ENCODE results near the gene CNPY4.
A peak's percentile ranks its signal among the peaks of the same experiment; 100 is the strongest.

CNPY4 gene, protein sequence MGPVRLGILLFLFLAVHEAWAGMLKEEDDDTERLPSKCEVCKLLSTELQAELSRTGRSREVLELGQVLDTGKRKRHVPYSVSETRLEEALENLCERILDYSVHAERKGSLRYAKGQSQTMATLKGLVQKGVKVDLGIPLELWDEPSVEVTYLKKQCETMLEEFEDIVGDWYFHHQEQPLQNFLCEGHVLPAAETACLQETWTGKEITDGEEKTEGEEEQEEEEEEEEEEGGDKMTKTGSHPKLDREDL

DNA sequence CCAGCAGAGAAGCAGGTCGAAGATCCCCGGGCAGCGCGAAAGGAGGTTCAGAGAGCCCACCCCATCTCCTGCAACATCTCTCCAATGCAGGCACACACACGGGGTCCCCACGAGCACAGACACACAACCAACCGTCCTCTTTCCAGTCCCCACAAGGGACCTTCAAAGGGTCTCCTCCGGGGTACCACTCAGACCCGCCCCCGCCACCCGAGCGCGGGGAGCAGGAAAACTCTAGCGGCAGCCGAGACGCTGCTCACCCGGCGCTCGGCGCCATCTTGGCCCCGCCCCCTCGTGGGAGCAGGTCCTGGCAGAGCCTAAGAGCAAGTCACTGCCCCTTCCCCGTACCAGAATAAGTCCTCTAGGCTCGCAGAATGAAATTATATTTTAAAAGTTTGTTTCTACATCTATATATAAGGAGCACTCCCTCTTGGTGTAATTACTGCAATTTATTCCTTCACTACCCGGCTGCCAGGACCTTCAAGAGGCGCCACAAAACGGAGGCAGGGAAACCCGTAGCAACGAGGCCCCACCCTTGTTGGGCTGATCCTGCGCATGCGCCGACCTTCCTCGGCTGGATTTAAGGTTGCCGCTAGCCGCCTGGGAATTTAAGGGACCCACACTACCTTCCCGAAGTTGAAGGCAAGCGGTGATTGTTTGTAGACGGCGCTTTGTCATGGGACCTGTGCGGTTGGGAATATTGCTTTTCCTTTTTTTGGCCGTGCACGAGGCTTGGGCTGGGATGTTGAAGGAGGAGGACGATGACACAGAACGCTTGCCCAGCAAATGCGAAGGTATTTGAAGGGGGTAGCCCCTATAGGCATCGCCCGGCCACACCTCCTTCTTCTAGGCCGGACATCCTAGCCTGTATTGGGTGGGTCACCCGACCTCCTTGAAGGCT lies at the start of gene CNPY4, which contains the start of gene TAF6:
CNPY4 (plus strand) TSS at position 563 of the 898 bp plus-strand sequence; CDS start at position 674, 111 bp downstream.
TAF6 (minus strand) TSS at position 287 of the 898 bp plus-strand sequence. CDS start 5,149 bp downstream, outside the sequence.
- peak; percentile 97 for DNase-seq (ENCODE audit: low read depth, low spot score)

DNA sequence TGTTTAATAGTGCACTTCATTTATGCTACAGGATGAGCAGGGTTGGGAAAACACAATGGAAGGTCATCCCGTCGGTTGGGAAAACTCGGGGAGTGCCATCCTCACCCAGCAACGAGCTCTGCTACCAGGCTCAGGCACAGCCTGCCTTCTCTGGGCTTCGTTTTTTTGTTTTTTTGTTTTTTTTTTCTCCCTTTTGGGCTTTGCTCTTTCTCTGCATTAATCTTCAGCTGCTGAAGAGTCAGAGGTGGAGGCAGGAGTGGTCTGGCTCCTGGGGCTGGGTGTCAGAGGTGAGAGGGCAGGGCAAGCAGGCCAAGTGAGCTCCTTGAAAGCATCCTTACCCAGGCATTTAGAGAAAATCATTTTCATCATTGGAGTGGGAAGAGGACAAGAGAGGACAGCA lies 49.4 kb upstream of the CNPY4 start:
- no peak for DNase-seq (ENCODE audit: low read depth, low spot score)

DNA sequence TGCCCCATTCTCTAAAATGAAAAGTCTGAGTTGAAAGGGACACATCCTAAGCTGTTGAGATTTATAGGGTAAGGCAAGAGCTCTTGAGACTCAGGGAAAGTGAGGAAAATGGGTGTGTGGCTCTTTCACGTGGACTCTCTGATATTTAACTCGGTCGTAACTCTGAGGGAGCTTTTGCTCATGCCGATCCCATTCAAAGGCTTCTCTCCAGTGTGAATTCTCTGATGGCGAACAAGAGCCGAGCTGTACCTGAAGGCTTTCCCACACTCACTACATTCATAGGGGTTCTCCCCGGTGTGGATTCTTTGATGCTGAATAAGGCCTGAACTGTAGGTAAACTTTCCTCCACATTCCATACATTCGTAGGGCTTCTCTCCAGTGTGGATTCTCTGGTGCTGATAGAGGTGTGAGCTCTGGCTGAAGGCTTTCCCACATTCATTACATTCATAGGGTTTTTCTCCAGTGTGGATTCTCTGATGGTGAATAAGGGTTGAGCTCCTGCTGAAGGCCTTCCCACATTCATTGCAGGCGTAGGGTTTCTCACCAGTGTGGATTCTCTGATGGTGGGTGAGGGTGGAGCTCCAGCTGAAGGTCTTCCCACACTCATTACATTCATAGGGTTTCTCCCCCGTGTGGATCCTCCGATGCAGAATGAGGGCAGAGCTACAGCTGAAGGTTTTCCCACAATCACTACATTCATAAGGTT lies 48.3 kb upstream of the CNPY4 start:
- DNase-seq (ENCODE audit: low read depth, low spot score), result no peak

DNA sequence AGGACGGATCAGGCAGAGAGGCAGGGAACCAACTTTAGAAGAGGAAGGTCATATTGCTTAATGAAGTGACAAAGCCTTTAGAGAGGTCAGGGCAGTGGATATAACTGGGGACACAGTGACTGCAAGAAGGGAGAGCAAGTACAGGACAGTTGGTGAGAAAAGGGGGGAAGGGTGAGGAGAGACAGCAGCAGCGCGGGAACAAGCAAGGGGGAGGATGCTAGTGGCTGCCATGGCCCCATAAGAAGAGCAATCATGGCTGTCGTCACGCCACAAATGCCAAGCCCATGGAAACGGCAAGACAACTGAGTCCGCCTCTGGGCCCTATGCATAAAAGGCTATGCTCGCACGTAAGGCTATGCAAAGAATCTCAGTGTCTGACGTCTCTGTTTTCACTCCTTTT lies 47.0 kb upstream of the CNPY4 start:
- DNase-seq (ENCODE audit: low read depth, low spot score), result no peak

DNA sequence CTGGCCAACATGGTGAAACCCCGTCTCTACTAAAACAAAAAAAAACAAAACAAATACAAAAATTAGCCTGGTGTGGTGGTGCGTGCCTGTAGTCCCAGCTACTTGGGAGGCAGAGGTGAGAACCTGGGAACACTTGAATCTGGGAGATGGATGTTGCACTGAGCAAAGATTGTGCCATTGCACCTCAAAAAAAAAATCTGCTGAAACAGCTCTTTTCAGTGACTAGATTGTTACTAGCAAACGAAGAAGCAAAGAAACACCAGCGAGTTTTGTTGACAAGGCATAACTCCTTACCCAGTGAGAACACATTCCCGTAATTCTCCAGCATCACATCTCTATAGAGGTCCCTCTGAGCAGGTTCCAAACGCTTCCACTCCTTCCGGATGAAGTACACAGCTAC lies 44.6 kb upstream of the CNPY4 start:
- DNase-seq (ENCODE audit: low read depth, low spot score), result no peak

DNA sequence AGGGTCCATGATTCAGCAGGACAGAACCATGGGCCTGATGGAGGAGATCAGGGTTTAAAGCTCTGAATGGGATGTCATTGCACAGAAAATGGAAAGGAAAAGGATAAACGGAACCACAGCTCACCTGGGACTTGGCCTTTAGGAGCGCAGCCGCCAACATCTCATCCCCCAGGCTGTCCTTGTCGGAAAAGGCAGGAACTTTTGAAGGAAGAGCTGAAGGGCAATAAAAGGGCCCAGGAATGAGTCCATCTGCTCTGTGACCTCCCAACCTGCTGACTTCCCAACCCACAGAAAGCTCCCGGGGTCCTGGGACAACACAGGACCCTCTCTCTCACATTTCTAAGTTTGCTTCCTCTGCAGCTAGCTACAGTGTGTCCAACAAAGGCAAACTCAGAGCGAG lies 44.0 kb upstream of the CNPY4 start:
- DNase-seq (ENCODE audit: low read depth, low spot score), result no peak

DNA sequence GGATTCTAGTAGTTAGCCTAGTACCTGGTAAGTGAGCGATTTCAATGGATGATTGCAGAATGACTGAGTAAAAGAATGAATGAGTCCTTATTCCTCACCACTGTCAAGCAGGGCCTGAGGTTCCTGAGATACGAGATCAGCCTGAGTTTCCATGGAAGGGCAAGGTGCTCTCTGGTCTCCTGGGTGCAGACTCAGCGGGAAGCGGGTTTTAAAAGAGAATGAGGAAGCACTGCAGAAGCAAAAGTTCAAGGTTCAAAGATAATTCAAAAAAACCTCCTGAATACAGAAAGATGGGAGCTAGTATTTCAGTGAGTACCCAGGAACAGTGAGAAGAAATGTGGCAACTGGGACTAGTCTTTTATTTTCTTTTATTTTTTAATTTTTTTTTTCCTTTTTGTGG lies 42.2 kb upstream of the CNPY4 start:
- no peak for DNase-seq (ENCODE audit: low read depth, low spot score)

DNA sequence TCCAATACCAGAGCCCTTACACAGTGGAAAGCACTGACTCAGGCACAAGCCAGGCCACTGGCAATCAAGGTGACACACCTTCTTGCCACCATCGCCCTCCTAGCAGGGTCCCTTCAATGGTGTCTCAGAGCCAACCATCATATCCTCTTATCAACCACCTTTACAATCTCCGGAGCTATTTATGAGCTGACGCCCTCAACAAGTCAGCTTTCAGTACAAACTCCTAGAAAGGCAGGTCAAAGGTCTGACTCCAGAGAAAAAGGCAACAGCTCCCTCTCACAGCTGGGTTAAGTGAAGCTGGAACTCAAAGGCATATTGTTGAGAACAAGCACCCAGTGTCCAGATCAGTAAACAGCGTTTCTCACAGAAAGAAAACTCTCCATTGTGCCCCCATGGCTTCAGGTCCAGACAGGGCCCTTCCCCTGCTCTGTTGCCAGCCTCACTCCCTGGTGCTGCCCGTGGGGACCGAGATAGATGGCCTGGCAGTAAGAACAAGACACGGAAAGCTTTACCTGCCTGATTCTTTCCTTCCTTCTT lies 40.3 kb upstream of the CNPY4 start:
- no peak for DNase-seq (ENCODE audit: low read depth, low spot score)

DNA sequence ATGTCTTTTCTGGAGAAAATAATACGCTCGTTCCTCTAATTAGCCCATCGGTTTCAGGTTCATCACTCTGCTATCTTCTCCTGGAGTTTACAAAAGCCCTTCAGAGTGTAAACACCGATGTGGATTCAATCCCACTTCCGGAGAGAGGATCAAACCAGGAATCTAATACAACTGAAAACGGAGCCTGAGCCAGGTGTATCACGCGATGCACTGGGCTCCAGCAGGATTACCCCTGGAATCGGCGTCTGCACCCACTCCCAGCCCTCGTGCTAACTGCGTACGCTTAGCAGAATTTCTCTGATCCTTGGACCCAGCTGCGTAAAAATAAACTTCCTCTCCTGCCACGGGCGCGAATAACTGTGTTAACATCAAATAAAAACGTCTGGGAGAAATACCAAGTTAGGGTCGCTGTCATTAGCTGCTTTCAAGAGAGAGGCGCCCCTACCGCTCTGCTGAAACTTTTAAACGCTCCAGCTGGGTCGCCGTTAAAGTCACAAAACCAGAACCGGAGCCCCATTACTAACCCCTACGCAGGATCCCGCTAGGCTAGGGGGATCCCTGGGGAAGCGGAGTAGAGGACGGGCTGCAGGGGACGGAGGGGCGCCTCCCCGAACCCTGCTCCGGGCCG lies 38.4 kb upstream of the CNPY4 start:
- peak; percentile 47 for DNase-seq (ENCODE audit: low read depth, low spot score)

DNA sequence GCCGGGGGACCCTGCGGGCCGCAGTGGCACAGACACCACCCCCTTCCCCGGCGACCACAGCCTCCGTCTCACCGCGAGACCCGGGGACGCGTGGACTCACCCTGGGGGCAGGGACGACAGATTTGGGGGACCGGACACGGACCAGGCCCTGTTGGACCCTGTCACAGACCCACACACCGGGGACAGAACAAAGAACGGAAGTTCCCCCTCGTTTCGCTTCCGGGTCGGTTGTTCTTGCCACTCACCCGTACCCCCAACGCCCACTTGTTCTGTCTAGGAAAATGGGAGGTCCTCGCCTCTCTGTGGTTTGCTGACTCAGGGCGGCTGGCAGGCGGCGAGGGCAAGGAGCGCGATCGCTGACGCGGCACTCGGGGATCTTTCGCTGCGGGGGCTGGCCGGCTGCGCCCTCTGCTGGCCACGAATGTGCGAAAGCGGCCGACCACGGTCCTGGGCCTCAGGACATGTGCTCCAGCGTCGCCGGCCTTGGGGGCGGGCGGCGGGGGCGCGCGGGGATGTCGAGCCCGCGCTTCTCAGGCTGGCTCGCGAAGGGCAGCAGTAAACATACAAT lies 37.8 kb upstream of the CNPY4 start, which contains the start of gene ZNF3:
ZNF3 (minus strand) TSS at position 189 of the 568 bp plus-strand sequence. CDS start 4,366 bp downstream, outside the sequence.
- peak; percentile 100 for DNase-seq (ENCODE audit: low read depth, low spot score)

DNA sequence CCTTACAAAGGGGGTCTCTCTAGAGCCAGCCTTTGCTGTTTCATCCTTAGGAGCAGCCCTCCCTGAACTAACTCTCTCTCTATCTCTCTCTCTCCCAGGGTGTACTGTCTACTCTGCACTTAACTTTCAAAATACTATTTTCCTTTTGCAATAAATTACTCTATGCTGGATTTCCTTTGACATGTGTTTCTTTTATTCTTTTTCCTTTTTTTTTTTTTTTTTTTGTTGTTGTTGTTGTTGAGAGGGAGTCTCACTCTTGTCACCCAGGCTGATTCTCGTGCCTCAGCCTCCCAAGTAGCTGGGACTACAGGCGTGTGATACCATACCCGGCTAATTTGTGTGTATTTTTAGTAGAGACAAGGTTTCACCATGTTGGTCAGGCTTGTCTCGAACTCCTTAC lies 36.5 kb upstream of the CNPY4 start:
- DNase-seq (ENCODE audit: low read depth, low spot score), result no peak

DNA sequence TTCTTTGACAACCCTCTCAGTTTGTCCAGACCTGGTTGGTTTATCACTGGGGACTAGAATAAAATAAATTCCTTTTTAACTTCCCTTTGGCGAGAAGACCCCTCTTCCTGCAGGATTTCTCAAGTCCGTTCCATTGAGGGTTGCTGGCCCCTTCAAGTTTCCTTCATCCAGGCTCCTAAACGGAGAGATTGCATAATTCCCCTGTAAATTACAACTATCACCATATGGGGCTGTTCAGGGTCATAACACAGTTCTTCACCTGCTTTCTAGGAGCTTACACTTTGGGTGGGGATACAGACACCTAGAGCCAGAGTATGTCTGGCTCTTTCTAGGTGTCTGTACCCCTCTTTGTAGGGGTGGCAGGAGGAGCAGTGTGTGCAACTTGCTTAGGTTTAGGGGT lies 33.9 kb upstream of the CNPY4 start:
- DNase-seq (ENCODE audit: low read depth, low spot score), result no peak

DNA sequence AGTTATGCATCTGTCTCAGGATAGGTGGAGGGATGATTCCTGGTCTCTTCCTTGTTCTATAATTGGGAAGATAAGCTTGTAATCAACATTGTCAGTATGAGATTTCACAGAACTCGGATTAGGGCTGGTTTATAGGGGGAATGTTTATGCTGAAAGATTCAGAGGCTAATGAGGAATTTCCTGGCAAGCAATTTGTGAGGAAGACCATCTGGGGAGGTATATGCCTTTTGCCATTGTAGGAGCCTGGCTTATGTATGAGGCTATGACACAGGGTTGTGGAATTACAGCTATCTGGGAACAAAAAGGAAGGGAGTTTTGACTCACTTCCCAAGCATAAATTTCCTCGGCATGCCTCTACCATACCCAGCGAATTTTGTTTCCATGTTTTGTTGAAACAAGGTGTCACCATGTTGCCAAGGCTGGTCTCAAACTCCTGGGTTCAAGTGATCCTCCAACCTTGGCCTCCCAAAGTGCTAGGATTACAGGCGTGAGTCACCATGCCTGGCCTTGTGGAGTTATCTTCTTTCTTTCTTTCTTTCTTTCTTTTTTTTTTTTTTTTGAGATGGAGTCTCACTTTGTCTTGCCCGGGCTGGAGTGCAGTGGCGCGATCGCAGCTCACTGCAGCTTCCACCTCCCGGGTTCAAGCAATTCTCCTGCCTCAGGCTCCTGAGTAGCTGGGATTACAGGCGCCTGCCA lies 32.2 kb upstream of the CNPY4 start:
- peak; percentile 63 for DNase-seq (ENCODE audit: low read depth, low spot score)

DNA sequence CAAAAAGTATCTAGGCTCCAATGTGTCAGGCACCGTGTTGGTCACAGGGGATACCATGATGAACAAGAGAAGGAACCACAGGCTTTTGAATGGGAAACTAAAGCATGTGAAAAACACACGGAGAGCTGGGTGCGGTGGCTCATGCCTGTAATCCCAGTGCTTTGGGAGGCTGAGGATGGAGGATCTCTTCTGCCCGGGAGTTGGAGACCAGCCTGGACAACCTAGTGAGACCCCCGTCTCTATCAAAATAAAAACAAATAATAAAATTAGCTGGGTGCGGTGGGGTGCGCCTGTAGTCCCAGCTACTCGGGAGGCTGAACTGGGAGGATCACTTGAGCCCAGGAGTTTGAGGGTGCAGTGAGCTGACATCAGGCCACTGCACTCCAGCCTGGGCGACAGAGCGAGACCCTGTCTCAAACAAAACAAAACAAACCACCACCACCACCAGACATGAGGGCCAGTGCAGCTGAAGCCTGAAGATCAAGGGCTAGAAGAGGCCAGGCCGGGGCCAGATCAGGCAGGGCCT lies 31.3 kb upstream of the CNPY4 start:
- no peak for DNase-seq (ENCODE audit: low read depth, low spot score)

DNA sequence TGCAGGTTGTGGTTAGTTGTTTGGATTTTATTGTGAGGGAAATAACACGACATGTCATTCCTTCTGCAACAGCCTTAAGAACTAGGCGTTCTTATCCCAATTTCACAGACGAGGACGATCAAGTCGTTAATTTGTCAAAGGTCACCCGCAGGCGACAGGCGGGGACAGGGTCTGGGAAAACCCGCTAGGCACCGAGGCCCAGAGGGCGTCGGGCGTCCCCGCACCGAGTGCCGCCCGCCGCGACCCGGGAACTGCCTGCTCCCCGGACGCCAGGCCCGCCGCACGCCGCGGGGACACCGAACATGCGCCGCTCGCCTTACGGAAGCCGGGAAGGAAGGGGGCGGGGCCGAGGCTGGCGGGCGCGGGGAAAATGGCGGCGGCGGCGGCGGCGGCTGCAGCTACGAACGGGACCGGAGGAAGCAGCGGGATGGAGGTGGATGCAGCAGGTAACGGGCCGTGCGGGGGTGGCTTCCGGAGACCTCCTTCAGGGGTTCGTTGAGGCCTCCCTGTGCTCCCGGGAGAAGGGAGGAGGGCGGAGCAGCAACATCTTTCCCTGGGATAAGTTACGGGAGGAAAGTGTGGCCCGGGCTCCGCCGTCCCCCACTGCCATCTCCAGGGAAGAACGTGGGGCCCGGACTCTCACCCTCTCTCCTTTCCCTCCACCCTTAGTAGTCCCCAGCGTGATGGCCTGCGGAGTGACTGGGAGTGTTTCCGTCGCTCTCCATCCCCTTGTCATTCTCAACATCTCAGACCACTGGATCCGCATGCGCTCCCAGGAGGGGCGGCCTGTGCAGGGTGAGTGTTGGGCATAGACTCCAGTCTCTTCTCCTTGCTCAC lies 30.6 kb upstream of the CNPY4 start, which contains the start of gene COPS6:
COPS6 (plus strand) TSS at position 349 of the 837 bp plus-strand sequence; CDS start at position 371, 22 bp downstream.
- DNase-seq (ENCODE audit: low read depth, low spot score), result peak; percentile 78

DNA sequence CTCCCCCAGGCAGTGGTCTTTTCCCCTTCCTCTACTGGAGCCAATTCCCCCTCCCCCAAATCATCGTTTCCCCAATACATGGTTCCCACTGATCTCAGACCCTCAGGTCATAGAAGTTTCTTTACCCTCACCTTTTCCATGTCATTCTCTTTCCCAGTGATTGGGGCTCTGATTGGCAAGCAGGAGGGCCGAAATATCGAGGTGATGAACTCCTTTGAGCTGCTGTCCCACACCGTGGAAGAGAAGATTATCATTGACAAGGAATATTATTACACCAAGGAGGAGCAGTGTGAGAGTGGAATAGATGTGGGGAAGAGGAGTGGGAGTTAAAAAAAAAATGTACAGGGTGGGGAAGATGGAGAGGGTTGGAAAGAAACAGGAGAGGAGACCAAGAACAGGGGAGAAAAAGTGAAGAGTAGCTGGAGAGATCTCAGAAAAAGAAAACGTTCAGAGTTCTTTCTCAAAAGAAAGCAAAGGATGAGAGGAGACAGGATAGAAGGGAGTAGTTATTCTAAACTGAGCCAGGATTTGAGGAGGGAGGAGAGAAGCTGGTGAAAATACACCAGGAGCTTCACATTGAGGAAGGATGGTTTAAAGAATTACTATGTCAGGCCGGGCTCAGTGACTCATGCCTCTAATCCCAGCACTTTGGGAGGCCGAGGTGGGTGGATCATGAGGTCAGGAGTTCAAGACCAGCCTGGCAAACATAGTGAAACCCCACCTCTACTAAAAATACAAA lies 29.8 kb upstream of the CNPY4 start:
- DNase-seq (ENCODE audit: low read depth, low spot score), result no peak

DNA sequence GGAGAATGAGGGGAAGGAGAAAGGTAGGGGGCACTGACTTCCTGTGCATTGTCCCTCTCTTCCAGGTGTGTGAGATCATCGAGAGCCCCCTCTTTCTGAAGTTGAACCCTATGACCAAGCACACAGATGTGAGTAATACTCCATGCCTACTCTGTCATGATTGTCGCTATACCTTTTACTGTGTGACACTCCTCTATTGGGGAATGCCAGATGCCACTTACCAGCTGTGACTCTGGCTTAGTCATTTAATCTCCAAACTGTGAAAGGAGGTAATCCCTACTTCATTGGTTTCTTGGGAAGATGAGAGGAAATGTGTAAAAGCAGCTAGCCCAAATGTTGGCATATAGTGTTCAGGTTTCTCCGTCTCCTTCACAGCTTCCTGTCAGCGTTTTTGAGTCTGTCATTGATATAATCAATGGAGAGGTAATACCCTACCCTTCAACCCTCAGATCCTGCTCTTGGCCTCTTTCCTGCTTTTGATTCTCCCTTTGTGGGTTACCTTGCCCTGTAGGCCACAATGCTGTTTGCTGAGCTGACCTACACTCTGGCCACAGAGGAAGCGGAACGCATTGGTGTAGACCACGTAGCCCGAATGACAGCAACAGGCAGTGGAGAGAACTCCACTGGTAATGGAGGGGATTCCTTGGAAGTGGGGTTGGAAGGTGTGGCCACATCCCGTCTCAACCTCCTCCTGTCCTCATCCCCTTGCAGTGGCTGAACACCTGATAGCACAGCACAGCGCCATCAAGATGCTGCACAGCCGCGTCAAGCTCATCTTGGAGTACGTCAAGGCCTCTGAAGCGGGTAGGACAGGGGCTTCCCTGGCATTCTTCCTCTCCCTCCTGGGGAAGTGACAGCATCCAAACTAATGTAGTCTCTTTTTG lies 28.7 kb upstream of the CNPY4 start:
- no peak for DNase-seq (ENCODE audit: low read depth, low spot score)

Measured in ELF-1 (cell line).